ENCODE results near the gene EGFL7. TPM values are rescaled to one million over a fixed set of nuclear protein-coding genes. Genes with fewer than 3 reads are reported as not detected.

The EGFL7 gene
- total RNA-seq, 5 donors from 2014 or later (not counting 1 experiment from before 2014, with no cell fraction given), result 0.43 to 1.9 (median 1.1) TPM

GRCh38 chr9:136625101-136626065, 37.3 kb upstream of the EGFL7 start:
- peaks cover 4 to 17% of the 10 kb centered on the region in 2 donors for H3K27me3 Mint-ChIP-seq
- H3K4me1 ChIP-seq (ENCODE audit: control insufficient read depth in 1 of 2, extremely low read depth in 1 of 2, insufficient read depth in 2 of 2, low read length in 2 of 2), result peaks cover 0 to 17% of the 10 kb centered on the region in 2 experiments
- H3K36me3 Mint-ChIP-seq, result no peaks in the 10 kb centered on the region
- no peak for DNase-seq
- ATAC-seq (replicated peaks in 1 of 4), result no peak
- H3K9me3 Mint-ChIP-seq, result no peaks in the 10 kb centered on the region
- H3K27me3 ChIP-seq (replicated peaks in 1 of 2; ENCODE audit: control insufficient read depth in 2 of 2, extremely low read depth in 1 of 2, insufficient read depth in 2 of 2, low read length in 1 of 2), result peaks cover 0 to 67% of the 10 kb centered on the region in 2 experiments
- no peak overlapping the region for H3K27ac ChIP-seq (ENCODE audit: low read length)
- H3K27ac Mint-ChIP-seq, result no peak overlapping the region
- CTCF ChIA-PET, result interaction anchor here in 1 of 2 donors (0.5 kb wide), 1 partner anchor 163 kb away, joined by 3 read pairs; no protein-coding TSS in a partner anchor
- no peak overlapping the region for H3K4me3 ChIP-seq (ENCODE audit: control insufficient read depth in 1 of 2, extremely low read depth in 1 of 2, low read length in 1 of 2)
- 67% methylated on average over 19 of the region's 19 CpGs for WGBS (ENCODE audit: insufficient coverage)
- H3K36me3 ChIP-seq (ENCODE audit: control insufficient read depth in 2 of 2, extremely low read depth in 1 of 2, insufficient read depth in 1 of 2, low read length in 1 of 2), result peaks cover 0 to 3% of the 10 kb centered on the region in 2 donors
- POLR2A ChIA-PET, result interaction anchor here in 1 of 2 donors (0.6 kb wide), 1 partner anchor 21 kb away, joined by 3 read pairs; no protein-coding TSS in a partner anchor
- H3K4me3 Mint-ChIP-seq, result peak overlapping the region in 1 of 3 donors; percentile 21
- peaks cover 0 to 3% (median 0%) of the 10 kb centered on the region in 3 donors for H3K4me1 Mint-ChIP-seq
- H3K9me3 ChIP-seq, result no peaks in the 10 kb centered on the region

DNA sequence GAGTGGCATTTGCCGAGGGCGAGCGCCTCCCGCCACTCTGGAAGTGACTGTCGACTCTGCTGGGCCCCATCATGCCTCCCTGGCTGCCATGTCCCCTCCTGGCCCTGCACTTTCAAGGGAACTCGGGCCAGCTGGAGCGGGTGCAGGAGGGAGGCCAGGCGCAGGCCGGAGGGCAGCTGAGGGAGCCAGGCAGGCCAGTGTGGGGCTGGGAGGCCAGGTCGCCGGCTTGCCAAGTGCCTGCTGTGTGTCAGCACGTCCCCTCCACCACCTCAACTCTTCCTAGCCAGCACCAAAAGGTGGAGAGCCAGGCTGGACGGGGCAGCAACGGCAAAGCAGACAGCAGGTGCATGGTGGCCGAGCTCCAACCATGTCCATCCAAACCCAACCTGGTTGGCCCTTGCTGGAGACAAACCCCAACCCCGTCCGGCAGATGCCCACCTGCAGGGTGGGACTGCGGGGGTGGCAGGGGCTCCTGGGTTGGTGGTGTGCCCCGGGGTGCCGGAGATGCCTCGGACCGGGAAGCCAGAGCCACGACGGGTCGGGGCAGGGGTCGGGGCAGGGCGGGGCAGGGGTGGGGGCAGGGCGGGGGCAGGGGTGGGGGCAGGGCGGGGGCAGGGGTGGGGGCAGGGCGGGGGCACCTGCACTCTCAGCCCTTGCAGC, 36.5 kb upstream of the EGFL7 start:
- peaks cover 4 to 17% of the 10 kb centered on the region in 2 donors for H3K27me3 Mint-ChIP-seq

GRCh38 chr9:136626740-136627642, 35.7 kb upstream of the EGFL7 start:
- H3K4me1 Mint-ChIP-seq, result peaks cover 0 to 3% (median 0%) of the 10 kb centered on the region in 3 donors
- H3K9me3 Mint-ChIP-seq, result no peaks in the 10 kb centered on the region
- no peak for DNase-seq
- ChIA-PET POLR2A (interaction anchor here in 1 of 2 donors (0.6 kb wide), 1 partner anchor 22 kb away, joined by 3 read pairs; no protein-coding TSS in a partner anchor), CTCF (no interaction called here)
- ATAC-seq (replicated peaks in 1 of 4), result no peak
- peaks cover 4 to 17% of the 10 kb centered on the region in 2 donors for H3K27me3 Mint-ChIP-seq
- peaks cover 0 to 3% of the 10 kb centered on the region in 2 donors for H3K36me3 ChIP-seq (ENCODE audit: control insufficient read depth in 2 of 2, extremely low read depth in 1 of 2, insufficient read depth in 1 of 2, low read length in 1 of 2)
- no peaks in the 10 kb centered on the region for H3K36me3 Mint-ChIP-seq
- H3K27ac ChIP-seq (ENCODE audit: low read length), result no peak overlapping the region
- H3K27me3 ChIP-seq (replicated peaks in 1 of 2; ENCODE audit: control insufficient read depth in 2 of 2, extremely low read depth in 1 of 2, insufficient read depth in 2 of 2, low read length in 1 of 2), result peaks cover 0 to 59% of the 10 kb centered on the region in 2 experiments
- H3K27ac Mint-ChIP-seq, result no peak overlapping the region
- H3K4me3 ChIP-seq (ENCODE audit: control insufficient read depth in 1 of 2, extremely low read depth in 1 of 2, low read length in 1 of 2), result no peak overlapping the region
- no peaks in the 10 kb centered on the region for H3K9me3 ChIP-seq
- no peak overlapping the region for H3K4me3 Mint-ChIP-seq
- H3K4me1 ChIP-seq (ENCODE audit: control insufficient read depth in 1 of 2, extremely low read depth in 1 of 2, insufficient read depth in 2 of 2, low read length in 2 of 2), result peaks cover 0 to 23% of the 10 kb centered on the region in 2 experiments
- 69% methylated on average over 23 of the region's 25 CpGs for WGBS (ENCODE audit: insufficient coverage)

More for the DNA sequence above, 36.5 kb upstream of the EGFL7 start:
- Histone ChIP-seq H3K36me3 (ENCODE audit: control insufficient read depth in 2 of 2, extremely low read depth in 1 of 2, insufficient read depth in 1 of 2, low read length in 1 of 2) (peaks cover 0 to 3% of the 10 kb centered on the region in 2 donors), H3K4me1 (ENCODE audit: control insufficient read depth in 1 of 2, extremely low read depth in 1 of 2, insufficient read depth in 2 of 2, low read length in 2 of 2) (peaks cover 0 to 19% of the 10 kb centered on the region in 2 experiments), H3K4me3 (ENCODE audit: control insufficient read depth in 1 of 2, extremely low read depth in 1 of 2, low read length in 1 of 2) (no peak overlapping the region), H3K27ac (ENCODE audit: low read length) (no peak overlapping the region), H3K27me3 (replicated peaks in 1 of 2; ENCODE audit: control insufficient read depth in 2 of 2, extremely low read depth in 1 of 2, insufficient read depth in 2 of 2, low read length in 1 of 2) (peaks cover 0 to 67% of the 10 kb centered on the region in 2 experiments), H3K9me3 (no peaks in the 10 kb centered on the region)
- peaks cover 0 to 3% (median 0%) of the 10 kb centered on the region in 3 donors for H3K4me1 Mint-ChIP-seq
- WGBS (ENCODE audit: insufficient coverage), result 97% methylated on average over 13 of the region's 30 CpGs
- ChIA-PET CTCF (no interaction called here), POLR2A (interaction anchor here in 1 of 2 donors (0.6 kb wide), 1 partner anchor 22 kb away, joined by 3 read pairs; no protein-coding TSS in a partner anchor)
- H3K4me3 Mint-ChIP-seq, result no peak overlapping the region
- DNase-seq (no peak), ATAC-seq (replicated peaks in 1 of 4) (no peak)
- no peaks in the 10 kb centered on the region for H3K9me3 Mint-ChIP-seq
- no peak overlapping the region for H3K27ac Mint-ChIP-seq
- H3K36me3 Mint-ChIP-seq, result no peaks in the 10 kb centered on the region

GRCh38 chr9:136627703-136628102, 35.0 kb upstream of the EGFL7 start:
- Histone ChIP-seq H3K4me3 (ENCODE audit: control insufficient read depth in 1 of 2, extremely low read depth in 1 of 2, low read length in 1 of 2) (no peak overlapping the region), H3K27me3 (replicated peaks in 1 of 2; ENCODE audit: control insufficient read depth in 2 of 2, extremely low read depth in 1 of 2, insufficient read depth in 2 of 2, low read length in 1 of 2) (peaks cover 0 to 52% of the 10 kb centered on the region in 2 experiments), H3K4me1 (ENCODE audit: control insufficient read depth in 1 of 2, extremely low read depth in 1 of 2, insufficient read depth in 2 of 2, low read length in 2 of 2) (peaks cover 0 to 25% of the 10 kb centered on the region in 2 experiments), H3K36me3 (ENCODE audit: control insufficient read depth in 2 of 2, extremely low read depth in 1 of 2, insufficient read depth in 1 of 2, low read length in 1 of 2) (peaks cover 0 to 3% of the 10 kb centered on the region in 2 donors), H3K27ac (ENCODE audit: low read length) (no peak overlapping the region), H3K9me3 (no peaks in the 10 kb centered on the region)
- peaks cover 0 to 3% (median 0%) of the 10 kb centered on the region in 3 donors for H3K4me1 Mint-ChIP-seq
- CTCF ChIA-PET, result no interaction called here
- DNase-seq (no peak), ATAC-seq (replicated peaks in 1 of 4) (no peak)
- peaks cover 4 to 17% of the 10 kb centered on the region in 2 donors for H3K27me3 Mint-ChIP-seq
- no peaks in the 10 kb centered on the region for H3K36me3 Mint-ChIP-seq
- no peak overlapping the region for H3K27ac Mint-ChIP-seq
- POLR2A ChIA-PET, result no interaction called here
- no peaks in the 10 kb centered on the region for H3K9me3 Mint-ChIP-seq
- 89% methylated on average over 12 of the region's 17 CpGs for WGBS (ENCODE audit: insufficient coverage)
- H3K4me3 Mint-ChIP-seq, result no peak overlapping the region

- DNase-seq (no peak), ATAC-seq (replicated peaks in 1 of 4) (no peak)
- ChIA-PET CTCF (interaction anchor here in 1 of 2 donors (0.6 kb wide), 1 partner anchor 795 kb away, joined by 3 read pairs; the partner anchor contains the start of genes EXD3 and NOXA1), POLR2A (no interaction called here)
- no peak overlapping the region for H3K4me3 ChIP-seq (ENCODE audit: control insufficient read depth in 1 of 2, extremely low read depth in 1 of 2, low read length in 1 of 2)
- H3K27me3 ChIP-seq (replicated peaks in 1 of 2; ENCODE audit: control insufficient read depth in 2 of 2, extremely low read depth in 1 of 2, insufficient read depth in 2 of 2, low read length in 1 of 2), result peaks cover 0 to 46% of the 10 kb centered on the region in 2 experiments
- WGBS (ENCODE audit: insufficient coverage), result 41% methylated on average over 23 of the region's 26 CpGs
- H3K4me3 Mint-ChIP-seq, result no peak overlapping the region
- H3K27ac Mint-ChIP-seq, result no peak overlapping the region
- H3K9me3 Mint-ChIP-seq, result no peaks in the 10 kb centered on the region
- peaks cover 0 to 29% of the 10 kb centered on the region in 2 experiments for H3K4me1 ChIP-seq (ENCODE audit: control insufficient read depth in 1 of 2, extremely low read depth in 1 of 2, insufficient read depth in 2 of 2, low read length in 2 of 2)
- H3K27ac ChIP-seq (ENCODE audit: low read length), result no peak overlapping the region
- H3K4me1 Mint-ChIP-seq, result peaks cover 0 to 3% (median 0%) of the 10 kb centered on the region in 3 donors
- peaks cover 0 to 3% of the 10 kb centered on the region in 2 donors for H3K36me3 ChIP-seq (ENCODE audit: control insufficient read depth in 2 of 2, extremely low read depth in 1 of 2, insufficient read depth in 1 of 2, low read length in 1 of 2)
- no peaks in the 10 kb centered on the region for H3K9me3 ChIP-seq
- no peaks in the 10 kb centered on the region for H3K36me3 Mint-ChIP-seq
- H3K27me3 Mint-ChIP-seq, result peaks cover 4 to 16% of the 10 kb centered on the region in 2 donors
Observed at GRCh38 chr9:136628268-136628667, 34.4 kb upstream of the EGFL7 start.

Measured in T-cell (primary cell).